H1 (cell line): ENCODE measurements around the gene KYNU. TPM values are rescaled to one million over a fixed set of nuclear protein-coding genes. Genes with fewer than 3 reads are reported as not detected.

Source experiments
- HDAC2 ChIP-seq, 2 experiments: fragments of 300-600 bp in 1 of 2; sonication (generic) in 1 of 2; IDR thresholded peaks; 2 replicates each; pipeline ENCODE4 v1.6.1; 2011 to 2012; ENCODE audit warnings: low read depth in 2 of 2, low read length in 2 of 2, mild to moderate bottlenecking in 2 of 2, moderate library complexity in 2 of 2, borderline replicate concordance in 1 of 2, inconsistent platforms in 1 of 2
- RXRA ChIP-seq: IDR thresholded peaks from 2 replicates; pipeline ENCODE4 v1.6.1; 2011; ENCODE audit warnings: low read depth, mild to moderate bottlenecking, low read length, moderate library complexity; ENCODE audit not compliant: insufficient read depth
- polyA plus RNA-seq, 7 experiments: library from polyadenylated mRNA; depleted of rRNA in 3 of 7; stranded (reverse) in 5 of 7; unstranded in 2 of 7; fragments of >200 nt in 5 of 7; fragments of 200-250 nt in 2 of 7; gene quantifications; 1 replicate in 5 of 7; 2 replicates in 1 of 7; 4 replicates in 1 of 7; pipeline versions ENCODE4 v1.2.1 to v1.2.3, GENCODE V29; 2011 to 2013; ENCODE audit warnings: missing spikeins in 2 of 7, mixed read lengths in 2 of 7
- total RNA-seq: library from RNA; stranded (reverse); fragmentation: NEBNext Ultra II Directional; extraction: Animal tissue kit (Norgen Biotek cat#: 25700); gene quantifications from 2 replicates; pipeline ENCODE4 v1.2.1, GENCODE V29; 2021

Gene KYNU
- total and polyA plus RNA-seq, 2 of the 8 experiments (the other 6 are each of a cell fraction or from before 2014, with no cell fraction given), result 0.09 to 0.13 TPM

DNA sequence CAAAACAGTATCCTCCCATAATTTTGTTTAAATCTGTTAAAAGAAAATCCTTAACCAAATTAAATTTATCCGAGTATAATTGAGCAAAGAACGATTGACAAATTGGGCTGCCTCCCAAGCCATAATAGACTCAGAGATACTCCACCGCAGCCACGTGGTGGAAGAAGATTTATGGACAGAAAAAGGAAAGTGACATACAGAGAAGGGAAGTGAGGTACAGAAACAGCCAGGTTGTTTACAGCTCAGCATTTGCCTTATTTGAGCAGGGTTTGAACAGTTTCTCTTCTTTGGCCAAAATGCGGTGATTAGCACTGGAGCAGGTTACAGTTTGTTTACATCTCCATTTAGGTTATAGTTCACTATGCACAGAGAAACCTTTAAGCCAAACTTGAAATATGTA, 60.8 kb downstream of the KYNU start (continued):
- no peak for TF ChIP-seq HDAC2 (IDR thresholded peaks at IDR 0.05; ENCODE audit: borderline replicate concordance in 1 of 2, low read depth in 2 of 2, low read length in 2 of 2)
- no peak for TF ChIP-seq RXRA
